HEK293 (cell line): ENCODE measurements around the gene DNAH1.

Experiments used
- CTCF ChIA-PET: fragments of 350-600 bp; formaldehyde crosslinking; extraction: SDS; loops from one replicate; lab custom pipeline; 2021; ENCODE audit warnings: antibody characterized with exemption; lab: Yijun Ruan, JAX
- POLR2A ChIA-PET: fragments of 300-600 bp; formaldehyde crosslinking; extraction: SDS; loops from one replicate; lab custom pipeline; 2020; ENCODE audit warnings: antibody characterized with exemption, inconsistent platforms; lab: Yijun Ruan, JAX
- H3K27ac ChIP-seq: fragments of 200-500 bp; sonication (Bioruptor generic); 2 replicates; pipeline ENCODE4 v1.5.1; 2014; ENCODE audit warnings: low read depth, low read length, control low read depth, inconsistent platforms; ENCODE audit errors: extremely low read depth
- H3K36me3 ChIP-seq, 2 experiments: fragments of 200-500 bp in 1 of 2; sonication (Bioruptor generic) in 1 of 2; 1 replicate in 1 of 2; 2 replicates in 1 of 2; pipeline ENCODE4 v1.5.1; 2014 to 2017; ENCODE audit warnings: inconsistent platforms in 2 of 2, low read length in 2 of 2; ENCODE audit not compliant: control insufficient read depth in 2 of 2, insufficient read depth in 1 of 2
- H3K4me1 ChIP-seq: fragments of 200-500 bp; sonication (Bioruptor generic); 2 replicates; pipeline ENCODE4 v1.5.1; 2014; ENCODE audit warnings: mild to moderate bottlenecking, low read length, inconsistent platforms; ENCODE audit not compliant: control insufficient read depth, insufficient read depth
- H3K4me3 ChIP-seq: 2 replicates; pipeline ENCODE4 v1.5.1; 2011; ENCODE audit warnings: low read depth, mild to moderate bottlenecking, control low read depth, low read length, moderate library complexity
- H3K9me3 ChIP-seq: fragments of 200-500 bp; sonication (Bioruptor generic); 2 replicates; pipeline ENCODE4 v1.5.1; 2014; ENCODE audit warnings: low read depth, low read length, inconsistent platforms; ENCODE audit not compliant: control insufficient read depth, insufficient read depth
- BCL11B ChIP-seq: fragments of 450-650 bp; formaldehyde crosslinking; IDR thresholded peaks from 2 replicates; pipeline ENCODE4 v1.5.1; 2016; ENCODE audit warnings: low read depth, missing biosample characterization, missing genetic modification characterization
- SCRT2 ChIP-seq: fragments of 450-650 bp; formaldehyde crosslinking; IDR thresholded peaks from 2 replicates; pipeline ENCODE4 v1.5.1; 2016; ENCODE audit warnings: missing biosample characterization, missing genetic modification characterization
- ZFP69B ChIP-seq: fragments of 450-650 bp; formaldehyde crosslinking; IDR thresholded peaks from 2 replicates; pipeline ENCODE4 v1.5.1; 2016; ENCODE audit warnings: missing biosample characterization, missing genetic modification characterization
- ZNF138 ChIP-seq: fragments of 450-650 bp; formaldehyde crosslinking; IDR thresholded peaks from 2 replicates; pipeline ENCODE4 v1.5.1; 2016; ENCODE audit warnings: missing biosample characterization, missing genetic modification characterization, borderline replicate concordance
- ZNF274 ChIP-seq, 2 experiments: fragments of 200-500 bp in 1 of 2; fragments of 450-650 bp in 1 of 2; sonication (Bioruptor generic) in 1 of 2; formaldehyde crosslinking in 1 of 2; IDR thresholded peaks; 2 replicates each; pipeline versions ENCODE4 v1.5.1 to v1.6.1; 2014 to 2016; ENCODE audit warnings: borderline replicate concordance in 1 of 2, inconsistent platforms in 1 of 2, low read length in 1 of 2, missing biosample characterization in 1 of 2, missing genetic modification characterization in 1 of 2
- ZNF280C ChIP-seq: fragments of 450-650 bp; formaldehyde crosslinking; IDR thresholded peaks from 2 replicates; pipeline ENCODE4 v1.5.1; 2016; ENCODE audit warnings: missing biosample characterization, missing genetic modification characterization
- ZNF473 ChIP-seq: fragments of 450-650 bp; formaldehyde crosslinking; IDR thresholded peaks from 2 replicates; pipeline ENCODE4 v1.5.1; 2017; ENCODE audit warnings: missing biosample characterization, missing genetic modification characterization
- ZNF514 ChIP-seq: fragments of 450-650 bp; formaldehyde crosslinking; IDR thresholded peaks from 2 replicates; pipeline ENCODE4 v1.5.1; 2016; ENCODE audit warnings: missing biosample characterization, missing genetic modification characterization
- ZNF670 ChIP-seq: fragments of 450-650 bp; formaldehyde crosslinking; IDR thresholded peaks from 2 replicates; pipeline ENCODE4 v1.5.1; 2016; ENCODE audit warnings: missing biosample characterization, missing genetic modification characterization, low read depth
- ZNF843 ChIP-seq: fragments of 450-650 bp; formaldehyde crosslinking; IDR thresholded peaks from 2 replicates; pipeline ENCODE4 v1.5.1; 2016; ENCODE audit warnings: missing biosample characterization, missing genetic modification characterization
- TF ChIP-seq, protein P1 (sequence below): fragments of 450-650 bp; formaldehyde crosslinking; IDR thresholded peaks from 2 replicates; pipeline ENCODE4 v1.5.1; 2016; ENCODE audit warnings: missing biosample characterization, missing genetic modification characterization
- TF ChIP-seq, protein P2 (sequence below): fragments of 450-650 bp; formaldehyde crosslinking; IDR thresholded peaks from 2 replicates; pipeline ENCODE4 v1.5.1; 2016; ENCODE audit warnings: missing biosample characterization, missing genetic modification characterization

DNAH1 gene

GRCh38 chr3:52395503-52395865, 79.4 kb downstream of the DNAH1 start:
- ChIA-PET POLR2A (interaction anchor here (0.7 kb wide), 1 partner anchor 10 kb away, joined by 8 read pairs; no protein-coding TSS in a partner anchor), CTCF (interaction anchor here (0.7 kb wide), 1 partner anchor 17 kb away, joined by 3 read pairs; no protein-coding TSS in a partner anchor)
- no peaks in the 10 kb centered on the region for H3K9me3 ChIP-seq
- TF ChIP-seq ZNF274 (IDR thresholded peaks at IDR 0.05; ENCODE audit: low read length) (no peak), ZNF274 (tag by site-specific recombination; IDR thresholded peaks at IDR 0.05; ENCODE audit: borderline replicate concordance) (no peak), BCL11B (no peak), ZNF138 (tag by site-specific recombination) (no peak), ZNF280C (tag by site-specific recombination) (no peak), ZFP69B (tag by site-specific recombination) (no peak), ZNF514 (tag by site-specific recombination) (no peak)
- no peak overlapping the region for H3K4me3 ChIP-seq
- no peaks in the 10 kb centered on the region for H3K4me1 ChIP-seq
- H3K27ac ChIP-seq: no peak overlapping the region
- H3K36me3 ChIP-seq: peaks cover 0 to 30% of the 10 kb centered on the region in 2 experiments; a peak in 1 of 3 replicates

GRCh38 chr3:52396011-52396906, 80.1 kb downstream of the DNAH1 start:
- TF ChIP-seq SCRT2 (0 out of 2 replicates have a peak, but pooled peaks have one; percentile 27), ZNF843 (tag by site-specific recombination) (no peak), ZNF473 (tag by site-specific recombination) (no peak), ZNF670 (no peak)
- TF ChIP-seq, protein P1, sequence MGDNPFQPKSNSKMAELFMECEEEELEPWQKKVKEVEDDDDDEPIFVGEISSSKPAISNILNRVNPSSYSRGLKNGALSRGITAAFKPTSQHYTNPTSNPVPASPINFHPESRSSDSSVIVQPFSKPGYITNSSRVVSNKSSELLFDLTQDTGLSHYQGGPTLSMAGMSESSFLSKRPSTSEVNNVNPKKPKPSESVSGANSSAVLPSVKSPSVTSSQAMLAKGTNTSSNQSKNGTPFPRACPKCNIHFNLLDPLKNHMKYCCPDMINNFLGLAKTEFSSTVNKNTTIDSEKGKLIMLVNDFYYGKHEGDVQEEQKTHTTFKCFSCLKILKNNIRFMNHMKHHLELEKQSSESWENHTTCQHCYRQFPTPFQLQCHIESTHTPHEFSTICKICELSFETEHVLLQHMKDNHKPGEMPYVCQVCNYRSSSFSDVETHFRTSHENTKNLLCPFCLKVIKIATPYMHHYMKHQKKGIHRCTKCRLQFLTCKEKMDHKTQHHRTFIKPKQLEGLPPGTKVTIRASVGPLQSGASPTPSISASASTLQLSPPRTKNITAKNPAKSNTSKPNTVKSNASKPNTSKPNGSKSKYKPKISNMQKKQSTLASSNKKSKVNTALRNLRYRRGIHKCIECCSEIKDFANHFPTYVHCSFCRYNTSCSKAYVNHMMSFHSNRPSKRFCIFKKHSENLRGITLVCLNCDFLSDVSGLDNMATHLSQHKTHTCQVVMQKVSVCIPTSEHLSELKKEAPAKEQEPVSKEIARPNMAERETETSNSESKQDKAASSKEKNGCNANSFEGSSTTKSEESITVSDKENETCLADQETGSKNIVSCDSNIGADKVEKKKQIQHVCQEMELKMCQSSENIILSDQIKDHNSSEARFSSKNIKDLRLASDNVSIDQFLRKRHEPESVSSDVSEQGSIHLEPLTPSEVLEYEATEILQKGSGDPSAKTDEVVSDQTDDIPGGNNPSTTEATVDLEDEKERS (tag by site-specific recombination): no peak
- TF ChIP-seq, protein P2, sequence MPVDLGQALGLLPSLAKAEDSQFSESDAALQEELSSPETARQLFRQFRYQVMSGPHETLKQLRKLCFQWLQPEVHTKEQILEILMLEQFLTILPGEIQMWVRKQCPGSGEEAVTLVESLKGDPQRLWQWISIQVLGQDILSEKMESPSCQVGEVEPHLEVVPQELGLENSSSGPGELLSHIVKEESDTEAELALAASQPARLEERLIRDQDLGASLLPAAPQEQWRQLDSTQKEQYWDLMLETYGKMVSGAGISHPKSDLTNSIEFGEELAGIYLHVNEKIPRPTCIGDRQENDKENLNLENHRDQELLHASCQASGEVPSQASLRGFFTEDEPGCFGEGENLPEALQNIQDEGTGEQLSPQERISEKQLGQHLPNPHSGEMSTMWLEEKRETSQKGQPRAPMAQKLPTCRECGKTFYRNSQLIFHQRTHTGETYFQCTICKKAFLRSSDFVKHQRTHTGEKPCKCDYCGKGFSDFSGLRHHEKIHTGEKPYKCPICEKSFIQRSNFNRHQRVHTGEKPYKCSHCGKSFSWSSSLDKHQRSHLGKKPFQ: no peak
- H3K4me3 ChIP-seq: no peak overlapping the region
- H3K4me1 ChIP-seq: no peaks in the 10 kb centered on the region
- H3K27ac ChIP-seq: no peak overlapping the region
- POLR2A ChIA-PET: interaction anchor here (0.7 kb wide), 1 partner anchor 174 kb away, joined by 5 read pairs; no protein-coding TSS in a partner anchor
- peaks cover 0 to 35% of the 10 kb centered on the region in 2 experiments; a peak in 1 of 3 replicates for H3K36me3 ChIP-seq
- CTCF ChIA-PET: interaction anchor here (0.7 kb wide), 1 partner anchor 17 kb away, joined by 3 read pairs; no protein-coding TSS in a partner anchor
- H3K9me3 ChIP-seq: no peaks in the 10 kb centered on the region
